Liver (tissue), 3 donors: Measurements from ENCODE around the gene HAUS7.

Experiments
- ATF3 ChIP-seq: IDR thresholded peaks from 2 replicates; pipeline ENCODE4 v1.6.1; 2016; ENCODE audit warnings: antibody characterized with exemption
- HNF4G ChIP-seq: IDR thresholded peaks from 2 replicates; pipeline ENCODE4 v1.6.1; 2016; ENCODE audit warnings: antibody characterized with exemption
- JUND ChIP-seq, 2 donors: IDR thresholded peaks; 2 replicates each; pipeline ENCODE4 v1.6.1; 2016; ENCODE audit warnings: antibody characterized with exemption in 2 of 2
- RAD21 ChIP-seq, 2 donors: IDR thresholded peaks; 2 replicates each; pipeline ENCODE4 v1.6.1; 2016; ENCODE audit warnings: antibody characterized with exemption in 2 of 2, mild to moderate bottlenecking in 2 of 2
- TF ChIP-seq, protein P1 (sequence below): fragments of 150-350 bp; IDR thresholded peaks from 2 replicates; pipeline ENCODE4 v1.5.1; 2017; ENCODE audit warnings: improper control_type of control experiment, low read depth, low read length; ENCODE audit not compliant: missing input control
- TF ChIP-seq, protein P2 (sequence below): IDR thresholded peaks from 2 replicates; pipeline ENCODE4 v1.6.1; 2016; ENCODE audit warnings: antibody characterized with exemption
- donor health status: healthy.
- donor health status: healthy.

DNA sequence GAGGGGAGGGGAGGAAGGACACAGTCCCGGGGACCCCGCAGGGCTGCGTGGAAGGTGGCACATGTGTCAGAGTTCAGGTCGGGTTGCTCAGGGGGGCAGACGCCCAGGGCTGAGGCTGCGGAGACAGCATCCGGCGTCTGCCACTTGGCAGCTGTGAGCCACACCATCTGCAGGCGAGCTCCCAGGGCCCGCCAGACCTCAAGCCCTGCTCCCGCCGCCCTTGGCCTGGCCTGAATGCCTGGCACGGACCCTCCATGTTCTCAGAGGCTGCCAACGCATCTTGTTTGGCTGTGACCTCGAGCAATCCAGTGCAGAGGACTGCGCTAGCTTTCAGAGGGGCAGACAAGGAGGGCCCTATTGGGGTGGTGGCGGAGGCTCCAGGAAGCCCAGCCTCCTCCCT, 29.5 kb upstream of the HAUS7 start:
- TF ChIP-seq RAD21 (IDR thresholded peaks at IDR 0.05) (no peak), HNF4G (no peak), JUND (IDR thresholded peaks at IDR 0.05) (no peak), ATF3 (no peak)
- TF ChIP-seq, protein P1, sequence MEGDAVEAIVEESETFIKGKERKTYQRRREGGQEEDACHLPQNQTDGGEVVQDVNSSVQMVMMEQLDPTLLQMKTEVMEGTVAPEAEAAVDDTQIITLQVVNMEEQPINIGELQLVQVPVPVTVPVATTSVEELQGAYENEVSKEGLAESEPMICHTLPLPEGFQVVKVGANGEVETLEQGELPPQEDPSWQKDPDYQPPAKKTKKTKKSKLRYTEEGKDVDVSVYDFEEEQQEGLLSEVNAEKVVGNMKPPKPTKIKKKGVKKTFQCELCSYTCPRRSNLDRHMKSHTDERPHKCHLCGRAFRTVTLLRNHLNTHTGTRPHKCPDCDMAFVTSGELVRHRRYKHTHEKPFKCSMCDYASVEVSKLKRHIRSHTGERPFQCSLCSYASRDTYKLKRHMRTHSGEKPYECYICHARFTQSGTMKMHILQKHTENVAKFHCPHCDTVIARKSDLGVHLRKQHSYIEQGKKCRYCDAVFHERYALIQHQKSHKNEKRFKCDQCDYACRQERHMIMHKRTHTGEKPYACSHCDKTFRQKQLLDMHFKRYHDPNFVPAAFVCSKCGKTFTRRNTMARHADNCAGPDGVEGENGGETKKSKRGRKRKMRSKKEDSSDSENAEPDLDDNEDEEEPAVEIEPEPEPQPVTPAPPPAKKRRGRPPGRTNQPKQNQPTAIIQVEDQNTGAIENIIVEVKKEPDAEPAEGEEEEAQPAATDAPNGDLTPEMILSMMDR = no peak
- TF ChIP-seq, protein P2, sequence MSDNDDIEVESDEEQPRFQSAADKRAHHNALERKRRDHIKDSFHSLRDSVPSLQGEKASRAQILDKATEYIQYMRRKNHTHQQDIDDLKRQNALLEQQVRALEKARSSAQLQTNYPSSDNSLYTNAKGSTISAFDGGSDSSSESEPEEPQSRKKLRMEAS = no peak
